NCI-H2029 (cell line): ENCODE measurements around the gene TMX4.
A peak's percentile ranks its signal among the peaks of the same experiment; 100 is the strongest.
"Not testable (repeated sequence)": the region's sequence is repeated elsewhere in the genome, so short reads cannot be mapped to it uniquely, and the experiment has no call there.

ENCODE experiments used
- DNase-seq: peaks from one replicate; lab custom pipeline; 2025; lab: John Stamatoyannopoulos, UW

TMX4 gene

GRCh38 chr20:7967199-7967844, 52.2 kb downstream of the TMX4 start:
- DNase-seq, result no peak

DNA sequence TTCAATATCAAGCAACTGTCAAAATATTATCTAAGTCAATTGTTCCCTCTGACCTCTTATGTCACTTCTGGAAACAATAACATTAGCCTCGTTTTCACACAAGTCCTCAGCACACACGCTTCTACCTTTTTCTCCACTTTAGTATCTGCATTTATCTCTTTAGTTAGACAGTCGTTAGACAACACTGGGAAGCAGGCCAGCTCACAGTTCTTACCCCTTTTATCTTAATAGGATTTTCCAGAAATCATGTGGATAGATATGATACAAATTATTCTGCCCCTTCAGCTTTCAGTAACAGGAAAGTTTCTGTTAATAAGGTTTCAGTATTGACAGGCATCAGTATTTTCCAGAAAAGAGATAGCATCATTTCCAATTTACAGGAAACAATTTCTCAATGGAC, 53.4 kb downstream of the TMX4 start:
- no peak for DNase-seq

- DNase-seq, result peak; percentile 87
Observed at GRCh38 chr20:7959484-7959883, 60.1 kb downstream of the TMX4 start.

DNA sequence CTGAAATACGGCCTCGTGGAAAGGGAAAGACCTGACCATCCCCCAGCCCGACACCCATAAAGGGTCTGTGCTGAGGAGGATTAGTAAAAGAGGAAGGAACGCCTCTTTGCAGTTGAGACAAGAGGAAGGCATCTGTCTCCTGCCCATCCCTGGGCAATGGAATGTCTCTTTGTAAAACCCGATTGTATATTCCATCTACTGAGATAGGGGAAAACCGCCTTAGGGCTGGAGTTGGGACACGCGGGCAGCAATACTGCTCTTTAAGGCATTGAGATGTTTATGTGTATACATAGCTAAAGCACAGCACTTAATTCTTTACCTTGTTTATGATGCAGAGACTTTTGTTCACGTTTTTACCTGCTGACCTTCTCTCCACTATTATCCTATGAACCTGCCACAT, 63.0 kb downstream of the TMX4 start:
- not testable (repeated sequence) for DNase-seq

GRCh38 chr20:7950387-7950786, 69.2 kb downstream of the TMX4 start:
- no peak for DNase-seq

DNA sequence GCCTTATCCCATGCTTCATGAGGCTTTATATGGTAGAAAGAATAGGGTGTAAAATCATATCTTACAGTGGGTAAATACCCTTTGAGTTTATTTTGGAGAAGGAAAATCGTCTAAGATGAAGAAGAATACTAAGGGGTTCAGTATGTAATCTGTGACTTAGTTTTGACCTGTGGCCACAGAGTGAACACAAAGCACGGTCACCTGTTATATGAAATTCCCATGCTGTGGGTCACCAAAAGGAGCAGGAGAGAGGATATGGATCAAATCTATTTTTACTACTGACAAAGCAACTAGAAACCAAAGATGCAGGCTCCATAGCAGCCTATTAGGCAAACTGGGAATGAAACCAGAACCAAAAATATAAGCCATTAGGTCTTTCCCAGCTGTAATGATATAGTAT, 75.7 kb downstream of the TMX4 start:
- no peak for DNase-seq

- DNase-seq, result no peak
Observed at GRCh38 chr20:7940341-7940740, 79.2 kb downstream of the TMX4 start, which contains the start of gene HAO1. HAO1 (minus strand) TSS chr20:7940458; CDS start chr20:7940422, 36 bp downstream.

DNA sequence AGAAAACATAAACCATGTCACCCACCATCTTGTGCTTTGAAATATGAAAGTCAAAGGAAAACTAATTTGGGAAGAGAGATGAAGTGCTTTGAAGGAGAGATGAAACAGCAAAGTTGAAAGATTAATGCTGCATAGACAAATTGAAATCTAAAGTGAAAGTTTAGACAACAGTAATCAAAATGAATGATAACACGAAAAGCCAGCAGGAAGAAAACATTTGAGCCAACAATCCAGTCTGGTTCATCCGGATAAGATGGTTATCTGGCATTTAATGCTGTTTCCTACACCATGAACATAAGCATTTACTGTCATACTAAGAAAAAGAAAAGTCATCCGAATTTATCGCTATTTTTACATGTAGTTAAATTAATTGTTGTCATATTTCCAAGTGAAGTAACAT, 79.9 kb downstream of the TMX4 start:
- no peak for DNase-seq

GRCh38 chr20:7938058-7938457, 81.5 kb downstream of the TMX4 start:
- no peak for DNase-seq

DNA sequence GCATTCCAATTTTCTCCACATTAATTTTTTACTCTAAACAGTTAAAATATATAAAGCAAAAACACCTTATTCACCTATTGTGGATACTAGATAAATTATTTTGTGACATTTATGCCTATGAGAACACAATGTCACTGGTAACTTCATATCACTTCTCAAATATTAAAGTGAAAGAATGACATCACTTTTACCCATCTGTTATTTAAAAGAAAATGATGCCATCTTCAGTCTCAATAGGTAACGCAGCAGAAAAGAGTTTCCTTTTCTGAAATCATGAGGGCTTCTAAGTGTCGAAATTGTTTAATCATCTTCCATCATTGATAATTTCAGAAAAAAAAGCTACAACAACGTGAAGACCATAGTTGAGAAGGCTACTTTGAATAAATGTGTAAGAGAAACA, 82.2 kb downstream of the TMX4 start:
- no peak for DNase-seq

DNA sequence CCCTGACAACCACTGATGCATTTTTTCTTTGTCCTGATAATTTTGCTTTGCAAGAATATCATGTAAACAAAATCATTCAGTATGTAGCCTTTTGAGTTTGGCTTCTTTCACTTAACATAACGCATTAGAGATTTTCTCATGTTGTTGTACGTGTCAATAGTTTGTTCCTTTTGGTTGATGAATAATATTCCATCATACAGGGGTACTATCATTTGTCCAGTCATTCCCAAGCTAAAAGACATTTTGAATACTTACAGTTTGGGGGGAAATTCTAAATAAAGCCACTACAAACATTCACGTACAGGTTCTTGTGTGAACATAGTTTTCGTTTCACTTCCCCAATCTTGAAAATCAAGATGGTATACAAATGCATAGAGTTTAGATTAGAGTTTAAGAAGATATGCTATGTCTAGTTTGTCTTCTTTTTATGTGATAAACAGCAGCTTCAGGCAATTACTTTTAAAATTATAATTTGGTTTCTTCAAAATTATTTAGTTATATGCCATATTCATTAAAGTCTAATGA, 84.5 kb downstream of the TMX4 start:
- DNase-seq, result no peak

DNA sequence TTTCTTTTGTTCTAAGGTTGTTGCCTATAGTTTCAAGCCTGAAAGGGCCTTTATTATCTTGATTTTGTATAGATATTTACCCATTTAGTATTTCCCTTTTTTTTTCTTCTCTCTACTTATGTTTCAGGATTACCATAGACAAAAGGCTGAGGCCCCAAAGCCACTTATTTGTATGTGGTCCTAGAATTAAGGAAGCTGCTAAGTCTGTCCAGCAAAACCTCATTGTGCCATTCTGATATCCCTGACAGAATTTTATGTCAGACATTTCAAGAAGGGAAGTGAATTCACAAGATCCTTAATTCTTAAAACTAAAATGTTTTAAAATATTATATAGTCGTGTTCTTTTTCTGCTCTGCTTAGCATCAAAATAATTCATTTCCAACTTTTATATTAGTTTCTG, 86.2 kb downstream of the TMX4 start:
- no peak for DNase-seq

- DNase-seq, result no peak
Observed at GRCh38 chr20:7930343-7930742, 89.2 kb downstream of the TMX4 start.
